GM19397 (cell line): ENCODE measurements around the gene C1QTNF6.

Experiments
- ATAC-seq: cut with Tn5 transposase; IDR thresholded peaks from one replicate; pipeline ENCODE4 v1.9.1; 2021; ENCODE audit warnings: mild to moderate bottlenecking, moderate library complexity; ENCODE audit not compliant: unreplicated experiment

Gene C1QTNF6

GRCh38 chr22:37193629-37194191 is 5.7 kb upstream of the C1QTNF6 start:
- no peak for ATAC-seq

- ATAC-seq: no peak
Observed at GRCh38 chr22:37192741-37193140, 4.7 kb upstream of the C1QTNF6 start.

- ATAC-seq: no peak
Observed at GRCh38 chr22:37192204-37192603, 4.2 kb upstream of the C1QTNF6 start.

- no peak for ATAC-seq
Observed at GRCh38 chr22:37190262-37190780, 2.3 kb upstream of the C1QTNF6 start.

- no peak for ATAC-seq
Observed at GRCh38 chr22:37188901-37189466, 937 bp upstream of the C1QTNF6 start.

GRCh38 chr22:37187552-37187890 is 526 bp downstream of the C1QTNF6 start:
- no peak for ATAC-seq

GRCh38 chr22:37186997-37187522 is 987 bp downstream of the C1QTNF6 start:
- ATAC-seq: no peak

- no peak for ATAC-seq
Observed at GRCh38 chr22:37186228-37186996, 1.6 kb downstream of the C1QTNF6 start.

- no peak for ATAC-seq
Observed at GRCh38 chr22:37185646-37186227, 2.3 kb downstream of the C1QTNF6 start.

- no peak for ATAC-seq
Observed at GRCh38 chr22:37184816-37185541, 3.1 kb downstream of the C1QTNF6 start.

GRCh38 chr22:37184380-37184755 is 3.7 kb downstream of the C1QTNF6 start:
- ATAC-seq: no peak

GRCh38 chr22:37183432-37184379 is 4.3 kb downstream of the C1QTNF6 start:
- ATAC-seq: no peak

- no peak for ATAC-seq
Observed at GRCh38 chr22:37182949-37183245, 5.2 kb downstream of the C1QTNF6 start.

- ATAC-seq: no peak
Observed at GRCh38 chr22:37182101-37182948, 5.7 kb downstream of the C1QTNF6 start.

GRCh38 chr22:37181681-37182080 is 6.4 kb downstream of the C1QTNF6 start:
- no peak for ATAC-seq

- ATAC-seq: no peak
Observed at GRCh38 chr22:37180531-37181231, 7.4 kb downstream of the C1QTNF6 start.

GRCh38 chr22:37179622-37180420 is 8.2 kb downstream of the C1QTNF6 start:
- no peak for ATAC-seq

- ATAC-seq: no peak
Observed at GRCh38 chr22:37179126-37179470, 8.9 kb downstream of the C1QTNF6 start.
